Fibroblast of skin of right biceps (primary cell): ENCODE measurements around the gene BOD1.

Source experiments
- DNase-seq: peaks from one replicate; pipeline ENCODE4 v3.0.0-alpha.2; 2013

Gene BOD1

DNA sequence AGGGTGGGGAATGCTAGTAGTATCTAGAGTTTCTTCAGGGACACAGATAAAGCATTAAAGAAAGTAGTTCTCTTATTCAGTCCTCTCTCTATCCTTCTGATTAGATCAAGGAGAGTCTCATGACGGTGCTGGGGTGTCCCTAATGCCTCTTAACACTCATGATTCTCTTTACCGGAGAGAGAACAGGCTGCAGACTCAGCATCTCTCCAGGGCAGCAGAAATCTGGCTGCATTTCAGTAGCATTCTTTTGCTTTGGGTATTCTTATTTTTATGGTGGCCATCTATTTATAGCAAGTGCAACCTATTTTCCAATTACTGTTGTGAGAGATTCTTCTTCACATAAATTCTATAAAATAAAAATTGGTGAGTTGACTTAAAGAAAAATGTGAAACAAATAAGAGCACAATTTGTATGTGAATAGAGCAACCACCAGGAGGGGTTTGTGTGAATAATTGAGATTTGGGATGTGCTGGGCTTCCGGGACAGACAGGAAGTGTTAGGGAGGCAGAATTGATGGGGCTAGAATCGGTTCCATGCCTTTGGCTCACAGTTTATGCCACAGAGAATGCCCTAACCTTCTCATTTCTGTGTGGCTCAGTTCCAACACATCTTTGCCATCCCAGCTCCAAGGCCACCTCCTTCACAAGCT, 23.8 kb upstream of the BOD1 start:
- no peak for DNase-seq

DNA sequence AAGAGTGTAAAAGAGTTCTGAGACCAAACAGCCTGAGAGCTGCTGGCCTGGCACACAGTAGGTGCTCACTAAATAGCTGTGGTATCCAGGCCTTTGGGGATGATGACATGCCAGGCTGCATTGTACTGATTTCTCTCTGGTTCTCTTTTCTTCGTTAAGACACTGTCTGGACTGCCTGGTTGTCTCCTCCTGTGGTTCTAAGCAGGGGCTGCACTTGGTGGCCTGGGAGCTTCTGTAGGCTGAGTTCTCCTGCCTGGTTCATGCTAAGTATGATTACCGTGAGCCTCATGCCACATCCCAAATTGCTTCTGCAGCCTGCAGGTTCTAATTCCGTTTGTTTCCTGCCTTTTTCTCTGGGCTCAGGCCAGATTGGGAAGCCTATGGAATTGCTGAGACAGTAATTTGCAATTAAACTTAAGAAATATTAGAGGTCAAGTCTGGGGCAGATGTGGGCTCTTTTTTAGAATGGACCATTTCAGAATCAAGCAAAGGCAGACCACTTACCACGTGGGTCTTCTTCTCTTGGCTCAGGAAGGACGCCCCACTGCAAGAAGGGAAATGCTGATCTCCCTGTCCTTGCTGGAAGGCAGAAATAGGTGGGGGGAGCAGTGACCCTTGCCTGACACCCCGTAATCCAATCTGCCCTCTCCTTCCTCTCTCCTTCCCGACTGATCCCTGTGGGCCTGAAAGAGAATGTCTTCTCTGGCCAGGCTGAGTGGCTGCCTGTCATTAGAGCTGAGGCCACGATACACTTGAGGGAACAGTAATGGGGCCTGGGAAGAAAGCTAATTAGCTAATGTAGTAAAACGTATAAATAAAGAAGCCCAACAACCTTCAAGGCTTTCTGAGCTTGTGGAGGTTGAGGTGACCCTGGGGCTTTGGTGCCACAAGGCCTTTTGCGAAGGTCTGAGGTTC, 21.9 kb upstream of the BOD1 start:
- no peak for DNase-seq

DNA sequence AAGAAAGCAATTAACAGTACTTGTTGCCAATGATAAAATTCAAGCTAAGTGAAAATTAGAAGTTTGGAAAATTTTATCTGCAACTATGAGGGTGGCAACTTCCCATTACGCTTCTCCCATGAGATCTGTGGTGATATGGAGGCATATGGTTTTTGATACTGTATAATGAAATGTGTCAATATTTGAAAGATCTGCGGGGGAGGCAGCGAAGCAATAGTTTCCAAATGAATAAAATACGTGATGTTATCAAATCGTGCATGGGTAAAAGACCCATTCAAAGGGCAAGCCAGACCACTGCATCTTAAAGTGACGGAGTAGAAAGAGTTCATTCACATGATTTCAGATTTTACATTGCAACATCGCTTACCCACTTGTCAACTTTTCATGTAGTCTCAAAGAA, 20.9 kb upstream of the BOD1 start:
- DNase-seq, result no peak

DNA sequence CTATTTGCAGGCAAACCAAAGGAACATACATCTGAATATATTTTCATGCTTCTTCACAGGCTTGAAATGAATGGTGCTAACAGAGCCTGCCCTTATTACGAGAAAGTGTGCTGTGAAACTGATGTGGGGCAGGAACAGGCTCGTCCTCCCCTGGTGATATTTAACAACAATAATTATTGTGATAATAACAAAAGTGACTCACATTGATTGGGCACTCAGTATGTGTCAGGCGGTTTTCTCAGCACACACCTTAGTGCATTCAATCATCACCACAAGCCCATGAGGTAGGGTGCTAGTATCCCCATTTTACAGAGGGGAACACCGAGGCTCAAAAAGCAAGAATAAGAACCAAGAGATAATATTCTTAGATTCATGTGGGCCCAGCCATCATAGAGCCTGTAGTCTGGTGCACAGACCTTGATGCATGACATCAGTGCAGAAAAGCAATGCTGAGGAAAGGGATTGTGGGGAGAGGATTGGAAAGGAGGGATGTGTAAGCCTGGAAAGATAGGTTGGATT, 18.1 kb upstream of the BOD1 start:
- no peak for DNase-seq

DNA sequence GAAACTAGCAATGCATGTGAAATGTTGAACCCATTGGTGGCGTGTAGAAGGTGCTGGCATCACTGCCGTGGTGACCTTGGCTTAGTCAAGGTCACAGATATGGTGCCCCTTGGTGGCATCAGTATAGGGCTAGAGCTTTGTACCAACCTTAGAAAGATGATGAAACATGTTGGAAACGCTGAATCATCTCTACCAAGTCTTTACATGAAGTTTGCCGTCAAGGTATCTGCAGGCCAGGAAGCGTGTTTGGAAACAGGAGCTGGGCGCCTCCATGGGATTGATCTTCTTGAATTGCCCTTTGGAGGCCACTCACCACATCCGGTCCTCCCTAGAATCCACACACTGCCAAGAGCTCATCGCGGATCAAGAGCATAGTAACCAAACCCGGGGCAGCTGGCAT, 16.9 kb upstream of the BOD1 start:
- no peak for DNase-seq

DNA sequence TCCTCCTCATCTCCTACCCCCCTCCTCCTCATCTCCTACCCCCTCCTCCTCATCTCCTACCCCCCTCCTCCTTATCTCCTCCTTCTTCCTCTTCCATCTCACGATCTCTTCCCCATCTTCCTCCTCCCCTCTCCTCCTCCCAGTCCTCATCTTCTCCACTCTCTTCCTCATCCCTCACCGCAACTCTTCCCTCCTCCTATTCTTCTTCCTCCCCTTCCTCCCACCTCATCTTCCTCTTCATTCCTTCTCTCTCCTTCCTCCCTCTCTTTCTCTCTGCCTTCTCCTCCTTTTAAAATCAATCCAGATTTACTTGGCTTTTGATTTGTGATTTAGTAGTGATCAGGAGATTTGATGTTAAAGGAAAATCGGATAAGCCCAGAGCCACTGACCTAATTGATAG, 15.0 kb upstream of the BOD1 start:
- no peak for DNase-seq

DNA sequence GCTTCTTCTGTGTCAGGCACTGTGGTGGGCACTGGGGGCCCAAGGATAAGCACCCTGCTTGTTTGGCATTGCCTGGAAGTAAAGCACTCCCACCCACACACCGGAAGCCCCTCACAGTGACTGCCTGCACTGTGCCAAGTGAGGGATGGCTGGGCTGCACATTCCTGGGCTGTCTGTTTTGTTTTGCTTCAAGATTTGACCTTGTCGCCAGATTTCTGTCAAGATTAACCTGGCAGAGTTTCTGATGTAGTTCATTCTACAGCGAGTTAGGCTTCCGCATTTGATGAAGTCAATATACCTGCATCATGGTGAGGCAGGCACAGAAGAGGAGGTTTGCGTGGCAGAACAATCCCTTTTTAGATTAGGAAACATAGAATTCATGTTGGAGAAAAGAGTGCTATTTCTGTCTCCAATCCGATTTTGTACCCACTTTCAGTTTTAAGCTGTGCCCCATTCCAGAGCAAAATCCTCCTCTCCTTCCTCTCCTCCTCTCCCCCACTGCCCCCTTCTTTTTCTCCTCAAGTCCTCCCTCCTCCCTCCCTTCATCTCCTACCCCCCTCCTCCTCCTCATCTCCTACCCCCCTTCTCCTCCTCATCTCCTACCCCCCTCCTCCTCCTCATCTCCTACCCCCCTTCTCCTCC, 14.4 kb upstream of the BOD1 start:
- DNase-seq, result no peak

DNA sequence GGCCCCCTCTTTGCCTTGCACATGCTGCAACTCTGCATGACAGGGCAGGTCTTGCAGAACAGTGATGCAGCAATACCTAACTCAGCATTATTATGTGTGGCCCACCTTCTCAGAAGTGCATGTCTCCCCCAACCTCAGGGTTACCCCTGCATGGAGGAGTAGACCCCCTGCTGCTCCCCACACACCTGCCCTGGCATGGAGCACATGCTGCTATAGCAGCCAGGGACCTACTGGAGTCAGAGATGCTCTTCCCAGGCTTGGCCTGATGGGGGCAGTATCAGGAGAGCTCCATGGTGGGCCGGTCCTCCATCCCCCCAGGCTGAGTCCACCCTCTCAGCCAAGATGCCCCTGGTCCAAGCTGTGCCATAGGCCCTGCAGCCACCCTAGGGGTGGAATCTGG, 13.2 kb upstream of the BOD1 start:
- DNase-seq, result no peak

DNA sequence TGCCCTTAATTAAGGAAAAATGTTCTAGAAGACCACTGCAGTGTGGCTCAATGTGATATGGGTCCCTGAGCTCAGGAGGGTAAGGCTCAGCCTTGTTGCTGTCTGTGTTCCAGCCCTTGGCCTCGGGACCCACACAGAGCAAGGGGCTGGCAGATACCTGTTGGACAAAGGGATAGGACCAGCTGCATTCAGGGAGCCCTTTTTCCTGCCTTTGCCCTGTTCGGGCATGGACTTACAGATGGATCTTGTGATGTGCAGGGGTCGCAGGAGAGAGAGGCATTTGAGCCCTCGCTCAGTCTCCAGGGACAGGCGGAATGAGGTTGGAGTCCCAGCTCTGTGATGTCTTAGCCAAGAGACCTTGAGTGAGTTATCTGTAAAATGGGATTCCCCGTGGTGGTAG, 12.1 kb upstream of the BOD1 start:
- no peak for DNase-seq

DNA sequence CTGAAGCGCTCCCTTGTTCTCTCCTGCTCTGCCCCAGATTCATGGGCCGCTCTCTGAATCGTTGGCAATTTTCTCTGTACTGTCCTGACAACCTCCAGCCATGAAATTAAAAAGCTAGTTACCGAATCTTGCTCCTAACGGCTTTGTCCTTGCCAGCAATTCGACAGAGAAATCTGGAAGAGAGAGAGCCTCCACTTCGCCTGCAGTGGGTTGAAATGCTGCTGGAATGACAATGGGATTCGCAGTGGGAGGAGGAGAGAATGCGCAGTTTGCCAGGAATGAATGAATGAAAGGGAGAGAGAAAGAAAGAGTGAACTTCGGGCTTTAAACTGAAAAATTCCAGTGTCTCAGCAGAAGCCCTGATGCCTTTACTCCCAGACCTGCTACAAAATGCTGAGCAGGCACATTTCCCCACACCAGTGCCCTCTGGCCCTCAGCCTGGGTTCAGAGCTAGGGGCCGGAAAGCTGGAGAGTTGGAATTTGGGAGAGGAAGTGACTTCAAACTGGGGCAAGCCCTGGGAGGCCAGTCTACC, 11.5 kb upstream of the BOD1 start:
- DNase-seq, result no peak

DNA sequence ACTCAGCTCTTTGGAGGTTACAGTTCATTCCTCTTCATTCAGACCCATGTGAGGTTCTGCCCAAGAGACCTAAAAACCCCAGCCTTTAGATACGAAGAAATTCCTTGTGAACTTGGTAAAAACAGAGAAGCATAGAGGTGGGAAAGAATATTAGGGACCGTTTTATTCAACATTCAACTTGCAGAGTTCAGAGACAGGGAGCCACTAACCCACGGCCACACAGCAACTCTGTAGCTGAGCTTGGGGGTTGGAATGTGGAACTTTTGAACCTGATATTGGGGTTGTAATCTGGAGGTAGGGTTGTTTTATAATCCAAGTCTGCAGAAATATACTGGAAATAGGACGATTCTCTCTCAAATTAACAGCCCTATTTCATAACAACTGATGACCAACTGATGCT, 10.8 kb upstream of the BOD1 start:
- DNase-seq, result no peak

DNA sequence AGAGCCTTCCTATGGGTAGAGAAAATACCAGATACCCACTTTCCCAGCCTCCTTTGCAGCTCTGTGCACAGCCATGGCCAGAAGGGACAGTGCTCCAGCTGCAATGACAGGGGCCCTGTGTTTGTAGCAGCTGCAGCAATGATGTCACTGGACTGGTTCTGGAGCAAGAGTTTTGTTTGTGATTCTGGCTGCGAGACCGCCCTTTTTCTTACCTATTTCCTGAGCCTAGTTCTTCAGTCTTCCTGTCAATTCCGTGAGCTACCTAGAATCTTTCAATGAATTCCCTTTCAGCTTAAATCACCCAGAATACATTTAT, 10.0 kb upstream of the BOD1 start:
- no peak for DNase-seq

DNA sequence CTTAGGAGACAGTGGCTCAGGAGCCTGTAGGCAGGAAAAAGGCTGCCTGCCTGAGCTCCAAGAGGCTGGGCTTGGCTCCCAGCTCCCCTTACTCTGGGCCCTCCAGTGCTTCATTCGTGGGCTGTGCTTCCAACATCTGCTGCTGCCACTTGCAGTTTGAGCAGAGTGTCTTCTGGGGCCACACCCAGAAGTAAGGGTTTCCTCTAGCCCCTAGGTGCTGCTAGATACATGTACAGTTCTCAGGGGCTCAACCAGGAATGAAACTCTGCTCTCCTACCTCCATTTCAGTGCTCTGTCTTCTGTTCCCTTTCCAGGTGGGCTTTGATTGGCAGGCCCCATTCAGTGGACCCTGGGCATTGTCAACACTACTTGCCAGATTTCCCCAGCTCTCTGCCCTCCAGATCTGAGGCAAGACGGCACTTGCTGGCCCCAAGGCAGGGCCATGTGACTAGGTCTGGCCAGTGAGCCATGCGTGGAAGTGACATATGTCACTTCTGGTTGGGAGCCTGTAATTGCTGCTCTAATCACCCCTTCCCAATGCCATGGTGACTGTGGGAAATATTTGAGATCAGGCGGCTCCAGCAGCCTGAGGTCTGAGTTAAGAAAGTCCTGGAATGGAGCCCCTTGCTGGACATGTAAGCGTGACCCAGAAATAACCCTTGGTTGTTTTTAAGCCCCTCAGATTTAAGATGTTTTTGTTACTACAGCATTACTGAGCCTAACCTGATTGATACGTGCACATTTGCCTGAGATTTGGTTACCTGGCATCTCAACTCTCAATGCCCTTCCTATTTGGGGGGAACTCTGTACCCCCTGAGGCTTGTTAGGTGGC, 9.4 kb upstream of the BOD1 start:
- no peak for DNase-seq

DNA sequence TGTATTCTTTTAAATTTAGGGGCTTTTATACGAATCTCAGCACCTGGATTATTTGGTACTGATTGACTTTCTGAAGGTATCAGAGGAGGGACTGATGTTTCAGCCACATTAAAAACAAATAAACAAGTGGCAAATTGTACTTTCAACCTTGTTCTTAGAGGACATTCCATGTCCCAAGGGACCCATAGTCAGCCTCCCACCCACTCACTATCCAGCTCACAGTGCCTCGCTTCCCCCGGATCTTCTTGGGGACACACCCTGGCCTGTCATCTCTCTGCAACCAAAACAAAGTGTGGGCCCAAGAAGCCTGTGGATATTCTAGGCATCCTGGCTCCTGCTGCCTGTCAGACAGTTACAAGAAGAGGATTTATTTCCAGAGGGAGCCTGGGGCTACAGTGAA, 8.8 kb upstream of the BOD1 start:
- no peak for DNase-seq

DNA sequence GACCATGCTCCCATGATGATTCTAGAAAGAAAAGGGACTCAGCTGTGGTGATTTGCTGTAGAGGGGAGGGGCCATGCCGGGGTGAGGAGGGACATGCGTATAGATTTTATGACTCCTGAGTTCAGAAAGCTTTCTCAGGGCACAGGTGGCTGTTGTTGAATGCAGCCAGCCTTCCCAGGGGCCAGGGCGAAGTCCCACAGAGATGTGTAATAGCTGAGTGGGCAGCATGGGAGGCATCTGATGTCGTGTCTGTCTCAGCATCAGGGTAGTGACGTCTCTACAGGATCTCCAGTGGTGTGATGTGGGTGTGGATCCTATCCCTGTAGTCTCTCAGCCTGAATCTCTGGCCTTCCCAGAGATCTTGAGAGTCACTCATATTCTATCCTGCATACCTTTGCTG, 7.8 kb upstream of the BOD1 start:
- no peak for DNase-seq

DNA sequence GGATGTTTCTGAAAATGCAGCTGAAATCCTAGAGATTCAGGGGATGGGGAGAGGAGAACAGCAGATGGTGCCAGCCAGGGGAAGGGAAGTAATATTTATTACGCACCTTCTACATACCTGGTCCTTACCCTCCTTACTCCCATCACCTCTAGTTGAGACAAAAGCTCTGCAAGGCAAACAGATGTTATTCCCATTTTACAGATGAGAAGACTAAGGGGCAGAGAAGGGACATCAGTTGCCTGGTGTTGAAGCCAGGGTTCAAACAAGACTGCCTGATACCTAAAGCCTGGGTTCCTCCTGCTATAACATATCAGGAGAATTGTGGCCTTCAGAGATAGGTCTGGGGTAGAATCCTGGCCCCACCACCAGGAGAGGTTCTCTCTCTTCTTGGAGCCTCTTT, 7.3 kb upstream of the BOD1 start:
- no peak for DNase-seq

DNA sequence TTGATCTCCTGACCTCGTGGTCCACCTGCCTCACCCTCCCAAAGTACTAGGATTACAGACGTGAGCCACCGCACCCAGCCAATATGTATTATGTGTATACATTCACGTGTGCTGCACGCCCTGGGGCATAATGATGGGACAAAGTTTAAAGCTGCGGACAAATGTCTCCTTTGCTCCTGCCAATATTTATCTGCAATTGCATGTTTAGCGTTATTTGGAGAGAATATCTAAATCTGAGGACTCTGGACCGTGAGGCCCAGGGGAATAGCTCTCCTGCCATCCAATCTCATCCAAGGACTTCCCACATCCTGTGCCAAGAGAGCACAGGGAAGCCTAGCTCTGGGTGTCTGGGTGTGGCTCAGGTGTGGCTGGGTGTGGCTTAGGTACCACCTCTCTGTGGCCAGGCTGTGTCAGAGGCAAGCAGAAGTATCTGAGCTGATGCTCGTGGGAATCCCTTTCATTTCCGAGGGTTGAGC, 6.9 kb upstream of the BOD1 start:
- no peak for DNase-seq

DNA sequence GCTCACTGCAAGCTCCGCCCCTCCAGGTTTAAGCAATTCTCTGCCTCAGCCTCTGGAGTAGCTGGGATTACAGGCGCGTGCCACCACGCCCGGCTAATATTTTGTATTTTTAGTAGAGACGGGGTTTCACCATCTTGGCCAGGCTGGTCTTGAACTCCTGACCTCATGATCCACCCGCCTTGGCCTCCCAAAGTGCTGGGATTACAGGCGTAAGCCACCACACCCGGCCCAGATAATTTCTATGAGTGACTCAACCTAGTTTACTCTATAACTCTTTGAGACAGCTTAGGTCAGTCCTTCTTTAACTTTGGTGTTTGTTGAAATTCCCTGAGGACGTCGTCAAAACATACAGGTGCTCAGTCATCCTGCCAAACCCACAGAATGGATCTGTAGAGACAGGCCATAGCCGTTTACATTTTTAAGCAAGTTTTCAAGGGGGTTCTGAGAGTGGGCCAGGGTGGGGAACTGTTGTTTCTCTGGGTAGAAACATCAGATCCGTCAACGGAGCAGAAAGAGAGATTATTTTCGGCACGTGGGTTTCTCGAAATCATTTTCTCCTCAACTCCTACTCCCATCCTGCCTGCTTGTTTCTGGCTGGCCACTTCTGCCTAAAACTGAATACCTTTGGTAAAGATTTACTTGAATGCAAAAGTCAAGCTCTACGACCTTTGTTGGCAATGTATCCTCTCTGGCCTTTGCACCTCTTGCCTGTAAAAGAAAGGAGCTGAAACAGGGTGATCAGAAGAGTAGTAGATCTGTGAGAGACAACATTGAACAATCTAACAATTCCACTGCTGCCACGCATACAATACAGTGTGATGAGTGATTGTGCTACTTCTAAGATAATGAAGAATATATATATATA, 6.0 kb upstream of the BOD1 start:
- DNase-seq, result no peak

DNA sequence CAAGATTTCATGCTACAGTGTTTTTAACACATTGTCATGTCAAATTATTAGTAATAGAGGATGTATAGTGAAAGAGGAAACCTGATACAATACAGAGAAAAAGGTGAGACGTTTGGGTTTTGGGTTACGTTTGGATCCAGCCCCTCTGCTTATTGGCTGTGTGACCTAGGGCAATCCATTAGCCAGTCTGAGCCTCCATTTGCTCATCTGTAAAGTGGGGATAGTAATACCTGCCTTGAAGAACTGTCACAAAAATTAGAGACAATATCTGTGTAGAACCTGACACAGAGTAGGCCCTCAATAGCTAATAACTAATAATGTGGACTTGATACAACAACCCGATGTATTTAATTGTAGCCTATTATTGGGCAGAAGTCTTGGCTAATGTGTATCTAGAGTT, 4.3 kb upstream of the BOD1 start:
- no peak for DNase-seq

DNA sequence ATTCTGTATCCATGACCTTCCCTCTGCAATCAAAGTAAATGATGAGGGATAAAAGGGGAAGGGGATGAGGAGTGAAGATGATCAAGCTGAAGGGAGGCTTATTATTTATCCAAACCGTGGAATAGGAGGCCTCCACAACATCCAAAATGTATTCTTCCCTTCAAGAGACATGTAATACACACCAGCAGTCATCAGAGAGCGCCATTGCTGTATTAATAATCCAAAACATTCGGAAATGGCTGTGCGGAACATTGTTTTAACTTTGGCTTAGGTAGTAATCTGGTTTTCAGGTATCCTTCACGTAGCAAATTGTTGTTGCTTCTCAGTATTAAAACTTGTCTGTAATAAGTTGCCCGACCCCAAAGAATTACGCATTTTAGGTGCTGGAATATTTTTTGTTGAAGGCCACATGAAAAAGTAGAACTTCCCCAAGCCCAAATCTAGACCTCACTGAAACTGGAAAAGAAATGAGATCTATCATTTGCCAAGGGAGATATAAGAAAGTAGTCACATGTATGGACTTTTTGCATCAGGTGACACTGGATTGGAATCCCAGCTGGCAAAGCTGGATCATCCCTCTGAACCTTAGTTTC, 2.6 kb upstream of the BOD1 start:
- peak; percentile 43 for DNase-seq

DNA sequence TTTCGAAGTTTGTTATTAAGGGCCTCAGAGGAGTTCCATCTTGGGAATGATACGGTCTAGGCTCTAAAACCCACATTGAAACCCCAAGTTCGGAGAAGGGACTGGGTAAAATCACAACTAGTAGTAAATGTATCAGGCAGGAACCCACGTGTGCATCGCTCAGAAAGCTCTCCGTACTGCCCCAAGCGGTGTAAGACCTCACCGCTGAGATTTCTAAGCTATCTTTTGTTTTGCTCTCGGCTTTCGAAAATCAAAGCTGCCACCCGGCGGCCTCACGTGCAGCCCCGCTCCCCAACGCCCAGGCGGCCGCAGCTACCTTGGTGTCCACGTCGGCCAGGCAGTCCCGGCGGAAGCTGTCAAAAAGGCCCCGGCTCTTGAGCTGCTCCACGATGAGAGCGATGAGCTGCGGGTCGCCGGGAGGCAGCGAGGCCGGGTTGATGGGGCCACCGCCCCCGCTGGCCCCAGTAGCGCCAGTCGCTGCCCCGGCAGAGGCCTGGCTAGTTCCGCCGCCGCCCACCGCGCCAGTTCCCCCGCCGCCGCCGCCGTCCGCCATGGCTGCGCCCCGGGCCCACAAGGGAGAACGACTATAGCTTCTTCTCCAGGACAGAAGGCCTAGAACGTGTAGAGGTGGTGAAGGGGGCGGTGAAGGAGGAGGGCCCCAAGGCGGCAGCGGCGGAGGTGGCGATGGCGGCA, 420 bp downstream of the BOD1 start:
- DNase-seq, result peak; percentile 72
